HCT116 (cell line): Measurements from ENCODE around the gene TRMT10C. TPM values are rescaled to one million over a fixed set of nuclear protein-coding genes. Genes with fewer than 3 reads are reported as not detected.

Source experiments
- ATAC-seq: fragments of 200-7000 bp; cut with Tn5 transposase; 2 replicates; pipeline ENCODE4 v1.9.1; 2020; ENCODE audit warnings: mild to moderate bottlenecking, moderate library complexity
- BruUV-seq: library from RNA; stranded (reverse); fragments of 400-500 nt; replicated peaks from 2 replicates; lab custom pipeline; 2021; lab: Mats Ljungman, UMichigan
- CTCF ChIA-PET: fragments of 300-600 bp; sonication (Branson Sonifier 250); formaldehyde crosslinking; loops from one replicate; lab custom pipeline; 2021; ENCODE audit warnings: antibody characterized with exemption; lab: Charles Lee
- POLR2A ChIA-PET: fragments of 300-600, 350-600 bp; sonication (Branson Sonifier 250); formaldehyde crosslinking; loops from one replicate; lab custom pipeline; 2021; ENCODE audit warnings: antibody characterized with exemption; lab: Charles Lee
- RAD21 ChIA-PET, 2 experiments: fragments of 300-600 bp; sonication (Branson Sonifier 250); formaldehyde crosslinking; loops; one replicate each; lab custom pipeline; 2023; ENCODE audit warnings: low total read pairs in 2 of 2; ENCODE audit not compliant: uncharacterized antibody in 2 of 2, unreplicated experiment in 2 of 2, low non-redundant PET in 1 of 2; lab: Charles Lee
- DNase-seq: peaks from one replicate; pipeline ENCODE4 v3.0.0-alpha.2; 2010; ENCODE audit warnings: low read depth, low spot score
- H2AFZ ChIP-seq: fragments of 200-600 bp; shearing (Covaris generic), sonication (generic); 2 replicates; pipeline ENCODE4 v1.6.1; 2017; ENCODE audit warnings: low read depth, mixed run types, mixed read lengths, antibody characterized with exemption, low read length; ENCODE audit not compliant: poor library complexity, severe bottlenecking
- H3K27ac ChIP-seq: 2 replicates; pipeline ENCODE4 v1.5.1; 2012; ENCODE audit warnings: low read depth, low read length
- H3K27me3 ChIP-seq: fragments of 200-600 bp; sonication (generic); 2 replicates; pipeline ENCODE4 v1.6.1; 2016; ENCODE audit warnings: mixed run types, low read length, mixed read lengths; ENCODE audit not compliant: insufficient read depth
- H3K36me3 ChIP-seq, 2 experiments: fragments of 200-500 bp in 1 of 2; fragments of 200-600 bp in 1 of 2; sonication (Bioruptor generic) in 1 of 2; sonication (generic) in 1 of 2; 2 replicates each; pipeline versions ENCODE4 v1.5.1 to v1.6.1; 2014 to 2016; ENCODE audit warnings: low read length in 2 of 2, inconsistent platforms in 1 of 2, mixed read lengths in 1 of 2, mixed run types in 1 of 2; ENCODE audit not compliant: insufficient read depth in 2 of 2, control insufficient read depth in 1 of 2
- H3K4me1 ChIP-seq, 2 experiments: fragments of 200-600 bp in 1 of 2; sonication (generic) in 1 of 2; 2 replicates each; pipeline versions ENCODE4 v1.5.1 to v1.6.1; 2012 to 2017; ENCODE audit warnings: low read length in 2 of 2, inconsistent platforms in 1 of 2, mild to moderate bottlenecking in 1 of 2, mixed read lengths in 1 of 2, mixed run types in 1 of 2, moderate library complexity in 1 of 2; ENCODE audit not compliant: insufficient read depth in 2 of 2, control insufficient read depth in 1 of 2
- H3K4me2 ChIP-seq: fragments of 200-600 bp; sonication (generic); 2 replicates; pipeline ENCODE4 v1.6.1; 2017; ENCODE audit warnings: mixed run types, low read length, mixed read lengths
- H3K4me3 ChIP-seq, 2 experiments: fragments of 200-600 bp in 1 of 2; sonication (generic) in 1 of 2; replicated peaks in 1 of 2; 2 replicates each; pipeline ENCODE4 v1.5.1; 2011 to 2016; ENCODE audit warnings: low read length in 2 of 2, control low read depth in 1 of 2, low read depth in 1 of 2, mild to moderate bottlenecking in 1 of 2, mixed read lengths in 1 of 2, mixed run types in 1 of 2
- H3K79me2 ChIP-seq: fragments of 200-600 bp; sonication (generic); 2 replicates; pipeline ENCODE4 v1.6.1; 2017; ENCODE audit warnings: mild to moderate bottlenecking, mixed run types, low read length, moderate library complexity, mixed read lengths; ENCODE audit not compliant: insufficient read depth
- H3K9ac ChIP-seq: fragments of 200-600 bp; sonication (generic); 2 replicates; pipeline ENCODE4 v1.6.1; 2016; ENCODE audit warnings: low read length, mixed read lengths
- H3K9me2 ChIP-seq: fragments of 200-600 bp; sonication (generic), shearing (Covaris generic); 2 replicates; pipeline ENCODE4 v1.6.1; 2017; ENCODE audit warnings: mixed run types, mild to moderate bottlenecking, moderate library complexity; ENCODE audit not compliant: insufficient read depth
- H3K9me3 ChIP-seq, 2 experiments: fragments of 200-500 bp in 1 of 2; fragments of 200-600 bp in 1 of 2; sonication (Bioruptor generic) in 1 of 2; sonication (generic) in 1 of 2; 2 replicates each; pipeline ENCODE4 v1.6.1; 2014 to 2017; ENCODE audit warnings: low read length in 2 of 2, mixed read lengths in 2 of 2, inconsistent platforms in 1 of 2, low read depth in 1 of 2, mild to moderate bottlenecking in 1 of 2, mixed run types in 1 of 2, moderate library complexity in 1 of 2; ENCODE audit not compliant: control insufficient read depth in 1 of 2, insufficient read depth in 1 of 2
- H4K20me1 ChIP-seq: fragments of 200-600 bp; sonication (generic), shearing (Covaris generic); 2 replicates; pipeline ENCODE4 v1.6.1; 2017; ENCODE audit warnings: mixed run types, mild to moderate bottlenecking, moderate library complexity; ENCODE audit not compliant: insufficient read depth
- CBX3 ChIP-seq: IDR thresholded peaks from 2 replicates; pipeline ENCODE4 v1.6.1; 2012; ENCODE audit warnings: low read depth
- EZH2 ChIP-seq: fragments of 200-600 bp; sonication (generic); IDR thresholded peaks from 2 replicates; pipeline ENCODE4 v1.6.1; 2017; ENCODE audit warnings: antibody characterized with exemption, mixed run types
- EZH2phosphoT487 ChIP-seq: fragments of 200-600 bp; IDR thresholded peaks from 2 replicates; pipeline ENCODE4 v1.6.1; 2018; ENCODE audit warnings: antibody characterized with exemption, borderline replicate concordance
- RAD21 ChIP-seq: IDR thresholded peaks from 2 replicates; pipeline ENCODE4 v1.6.1; 2012; ENCODE audit warnings: low read depth, mild to moderate bottlenecking
- SP1 ChIP-seq: IDR thresholded peaks from 2 replicates; pipeline ENCODE4 v1.6.1; 2012; ENCODE audit warnings: low read depth
- TCF7L2 ChIP-seq: IDR thresholded peaks from 2 replicates; pipeline ENCODE4 v1.7.0; 2011; ENCODE audit warnings: borderline replicate concordance, inconsistent platforms; ENCODE audit not compliant: insufficient read depth, insufficient read length; ENCODE audit errors: extremely low read depth
- ZFX ChIP-seq: fragments of 450-650 bp; IDR thresholded peaks from 2 replicates; pipeline ENCODE4 v1.6.1; 2017
- intact Hi-C: fragments of 100-400 bp; cut with micrococcal nuclease; formaldehyde crosslinking; loops from 2 replicates; pipeline ENCODE4 v1.10.0; 2022
- total RNA-seq: library from RNA; stranded (reverse); gene quantifications from one replicate; pipeline ENCODE4 v1.2.1, GENCODE V29; 2021; ENCODE audit not compliant: unreplicated experiment
- TF ChIP-seq, protein P1 (sequence below): IDR thresholded peaks from 2 replicates; pipeline ENCODE4 v1.6.1; 2012; ENCODE audit warnings: low read depth
- TF ChIP-seq, protein P2 (sequence below): IDR thresholded peaks from 2 replicates; pipeline ENCODE4 v1.6.1; 2012

TRMT10C gene
- total RNA-seq, 1 experiment from 2014 or later: 36.4 TPM

DNA sequence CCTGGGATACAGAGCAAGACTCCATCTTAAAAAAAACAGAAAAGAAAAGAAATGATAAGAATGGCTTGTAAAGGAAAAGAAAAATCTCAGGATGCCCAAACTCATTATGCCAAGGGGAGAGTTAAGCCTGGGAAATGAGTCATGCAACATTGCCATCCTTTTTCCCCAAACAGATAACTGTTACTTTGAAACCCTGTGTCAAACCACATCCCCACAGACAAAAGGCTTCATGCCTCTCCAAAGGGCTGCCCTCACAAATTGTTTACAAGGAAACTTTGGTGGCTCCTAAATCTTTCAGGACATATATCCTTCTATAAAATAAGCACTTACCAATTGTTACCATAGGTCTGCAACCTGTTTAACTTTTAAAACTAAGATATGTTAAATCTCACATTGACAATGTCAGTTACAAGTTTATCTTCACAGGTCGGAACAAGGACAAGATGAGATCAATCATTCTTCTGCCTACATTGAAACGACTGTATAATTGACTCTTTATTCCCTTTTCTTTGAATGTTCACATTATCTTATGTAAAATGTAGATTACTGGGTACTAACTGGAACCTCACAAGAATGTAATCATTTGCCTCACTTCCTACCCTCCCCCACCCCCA, 30.1 kb upstream of the TRMT10C start:
- no peak overlapping the region for H3K9ac ChIP-seq
- no peak for ATAC-seq
- H3K79me2 ChIP-seq: no peaks in the 10 kb centered on the region
- ChIA-PET POLR2A (no interaction called here), CTCF (no interaction called here), RAD21 (no interaction called here)
- H2AFZ ChIP-seq: no peak overlapping the region
- TF ChIP-seq, protein P1, sequence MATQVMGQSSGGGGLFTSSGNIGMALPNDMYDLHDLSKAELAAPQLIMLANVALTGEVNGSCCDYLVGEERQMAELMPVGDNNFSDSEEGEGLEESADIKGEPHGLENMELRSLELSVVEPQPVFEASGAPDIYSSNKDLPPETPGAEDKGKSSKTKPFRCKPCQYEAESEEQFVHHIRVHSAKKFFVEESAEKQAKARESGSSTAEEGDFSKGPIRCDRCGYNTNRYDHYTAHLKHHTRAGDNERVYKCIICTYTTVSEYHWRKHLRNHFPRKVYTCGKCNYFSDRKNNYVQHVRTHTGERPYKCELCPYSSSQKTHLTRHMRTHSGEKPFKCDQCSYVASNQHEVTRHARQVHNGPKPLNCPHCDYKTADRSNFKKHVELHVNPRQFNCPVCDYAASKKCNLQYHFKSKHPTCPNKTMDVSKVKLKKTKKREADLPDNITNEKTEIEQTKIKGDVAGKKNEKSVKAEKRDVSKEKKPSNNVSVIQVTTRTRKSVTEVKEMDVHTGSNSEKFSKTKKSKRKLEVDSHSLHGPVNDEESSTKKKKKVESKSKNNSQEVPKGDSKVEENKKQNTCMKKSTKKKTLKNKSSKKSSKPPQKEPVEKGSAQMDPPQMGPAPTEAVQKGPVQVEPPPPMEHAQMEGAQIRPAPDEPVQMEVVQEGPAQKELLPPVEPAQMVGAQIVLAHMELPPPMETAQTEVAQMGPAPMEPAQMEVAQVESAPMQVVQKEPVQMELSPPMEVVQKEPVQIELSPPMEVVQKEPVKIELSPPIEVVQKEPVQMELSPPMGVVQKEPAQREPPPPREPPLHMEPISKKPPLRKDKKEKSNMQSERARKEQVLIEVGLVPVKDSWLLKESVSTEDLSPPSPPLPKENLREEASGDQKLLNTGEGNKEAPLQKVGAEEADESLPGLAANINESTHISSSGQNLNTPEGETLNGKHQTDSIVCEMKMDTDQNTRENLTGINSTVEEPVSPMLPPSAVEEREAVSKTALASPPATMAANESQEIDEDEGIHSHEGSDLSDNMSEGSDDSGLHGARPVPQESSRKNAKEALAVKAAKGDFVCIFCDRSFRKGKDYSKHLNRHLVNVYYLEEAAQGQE: no peak
- H3K9me2 ChIP-seq: no peaks in the 10 kb centered on the region
- no peak overlapping the region for H3K4me3 ChIP-seq
- no peak overlapping the region for H3K27ac ChIP-seq
- no peaks in the 10 kb centered on the region for H4K20me1 ChIP-seq
- intact Hi-C loops: no loop called here
- no peaks in the 10 kb centered on the region for H3K4me1 ChIP-seq
- no peaks in the 10 kb centered on the region for H3K36me3 ChIP-seq
- H3K4me2 ChIP-seq: no peak overlapping the region
- DNase-seq: no peak
- no TSS peak for BruUV-seq
- no peaks in the 10 kb centered on the region for H3K9me3 ChIP-seq
- no peaks in the 10 kb centered on the region for H3K27me3 ChIP-seq

DNA sequence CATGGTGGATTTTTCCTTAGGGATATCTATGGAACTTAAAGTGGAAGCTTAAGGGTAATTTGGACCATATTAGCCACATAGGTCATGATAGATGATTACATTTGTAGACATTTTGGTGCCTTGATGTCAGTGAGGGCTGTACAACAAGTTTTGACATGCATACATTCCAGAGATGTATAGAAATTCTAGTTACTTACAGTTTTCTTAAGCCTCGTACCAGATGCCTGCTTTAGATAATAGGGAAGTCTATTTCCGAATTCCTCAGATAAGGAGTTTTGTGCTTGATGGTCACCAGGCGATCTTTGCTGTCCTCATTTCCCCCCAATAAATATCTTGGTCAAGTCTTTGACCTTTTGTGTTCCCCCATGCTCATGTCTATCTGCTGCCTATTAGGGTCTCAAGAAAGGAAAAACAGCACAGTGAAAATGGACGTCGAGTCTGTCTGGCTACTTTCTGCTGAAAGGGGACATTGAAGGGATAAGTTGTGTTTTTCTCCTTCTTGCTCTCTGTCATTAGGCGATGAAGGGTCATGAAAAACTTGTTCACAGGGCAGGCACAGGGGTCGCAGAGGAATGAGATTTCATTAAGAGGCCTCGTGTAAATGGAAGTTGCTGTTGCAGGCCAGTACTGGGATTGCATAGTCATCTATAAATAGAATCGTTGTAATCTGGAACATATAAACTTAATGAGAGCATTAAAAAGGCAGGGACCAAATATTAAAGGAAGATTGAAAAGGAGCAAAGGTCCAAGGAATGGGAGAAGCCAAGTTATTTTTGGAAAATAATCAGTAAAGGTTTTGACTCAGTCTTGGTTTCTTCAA, 28.7 kb upstream of the TRMT10C start:
- no peaks in the 10 kb centered on the region for H3K79me2 ChIP-seq
- DNase-seq: no peak
- no peak overlapping the region for H2AFZ ChIP-seq
- no peaks in the 10 kb centered on the region for H3K9me2 ChIP-seq
- H4K20me1 ChIP-seq: no peaks in the 10 kb centered on the region
- RAD21 ChIA-PET: no interaction called here
- ATAC-seq: no peak
- TF ChIP-seq TCF7L2 (no peak), EZH2 (no peak), ZFX (no peak), SP1 (no peak), EZH2phosphoT487 (no peak), CBX3 (no peak), RAD21 (no peak)
- TF ChIP-seq, protein P2, sequence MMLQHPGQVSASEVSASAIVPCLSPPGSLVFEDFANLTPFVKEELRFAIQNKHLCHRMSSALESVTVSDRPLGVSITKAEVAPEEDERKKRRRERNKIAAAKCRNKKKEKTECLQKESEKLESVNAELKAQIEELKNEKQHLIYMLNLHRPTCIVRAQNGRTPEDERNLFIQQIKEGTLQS: no peak
- H3K9ac ChIP-seq: no peak overlapping the region
- H3K4me1 ChIP-seq: no peaks in the 10 kb centered on the region
- H3K4me3 ChIP-seq: no peak overlapping the region
- intact Hi-C loops: no loop called here
- POLR2A ChIA-PET: no interaction called here
- no peak overlapping the region for H3K4me2 ChIP-seq
- H3K27me3 ChIP-seq: no peaks in the 10 kb centered on the region
- BruUV-seq: no TSS peak
- no peaks in the 10 kb centered on the region for H3K9me3 ChIP-seq
- no peak overlapping the region for H3K27ac ChIP-seq
- no peaks in the 10 kb centered on the region for H3K36me3 ChIP-seq
- CTCF ChIA-PET: no interaction called here
